T follicular helper cell (primary cell): ENCODE results near the gene RAMP3.
"Not testable (repeated sequence)": the region's sequence is repeated elsewhere in the genome, so short reads cannot be mapped to it uniquely, and the experiment has no call there.

Experiments
- DNase-seq: peaks from one replicate; pipeline ENCODE4 v3.0.0-alpha.2; 2020; ENCODE audit warnings: low read depth

Gene RAMP3

DNA sequence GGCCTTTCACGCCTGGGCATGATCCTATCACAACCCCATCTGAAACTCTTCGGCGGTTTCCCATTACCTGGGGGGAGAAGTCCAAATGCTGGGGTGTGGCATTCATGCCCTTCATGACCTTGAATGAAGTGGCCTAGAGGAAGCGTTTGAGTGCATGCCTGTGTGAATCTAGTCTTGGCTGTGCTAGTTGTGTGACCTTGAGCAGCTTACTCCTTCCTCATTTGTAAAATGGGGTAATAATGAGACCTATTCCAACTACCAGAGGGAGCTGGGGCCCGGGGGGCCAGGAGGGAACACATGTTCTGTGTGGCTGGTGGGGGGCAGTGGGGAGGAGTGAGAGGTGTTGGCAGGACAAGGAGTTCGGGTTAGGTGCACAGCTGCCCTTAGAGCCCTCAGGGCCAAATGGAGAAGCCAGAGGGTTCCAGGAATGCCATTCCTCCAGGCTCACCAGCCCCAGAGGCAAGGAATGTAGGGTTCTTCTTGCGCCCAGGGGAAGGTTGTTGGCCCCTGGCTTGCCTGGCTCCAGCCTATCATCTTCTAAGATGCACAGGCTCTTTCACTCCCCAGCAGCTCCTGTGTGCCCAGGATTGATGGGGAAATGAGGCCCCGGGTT lies 24.8 kb upstream of the RAMP3 start:
- DNase-seq = no peak

DNA sequence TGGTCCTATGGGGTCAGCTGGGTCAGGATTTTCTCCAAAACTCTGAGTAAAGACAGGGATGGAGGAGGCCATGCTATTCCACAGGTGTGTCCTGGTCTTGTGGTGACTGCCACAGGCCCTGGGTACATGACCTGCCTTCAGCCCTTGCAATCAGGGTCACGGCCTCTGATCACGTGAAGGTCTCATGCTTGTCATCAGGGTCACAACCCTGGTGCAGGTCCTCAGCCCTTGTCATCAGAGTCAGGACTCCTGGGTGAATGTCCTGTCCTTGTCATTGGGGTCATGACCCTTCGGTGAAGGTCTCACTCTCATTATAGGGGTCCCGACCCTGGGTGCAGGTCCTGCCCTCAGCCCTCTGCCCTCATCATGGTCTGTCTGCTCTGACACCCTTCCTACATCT lies 24.2 kb upstream of the RAMP3 start:
- no peak for DNase-seq

DNA sequence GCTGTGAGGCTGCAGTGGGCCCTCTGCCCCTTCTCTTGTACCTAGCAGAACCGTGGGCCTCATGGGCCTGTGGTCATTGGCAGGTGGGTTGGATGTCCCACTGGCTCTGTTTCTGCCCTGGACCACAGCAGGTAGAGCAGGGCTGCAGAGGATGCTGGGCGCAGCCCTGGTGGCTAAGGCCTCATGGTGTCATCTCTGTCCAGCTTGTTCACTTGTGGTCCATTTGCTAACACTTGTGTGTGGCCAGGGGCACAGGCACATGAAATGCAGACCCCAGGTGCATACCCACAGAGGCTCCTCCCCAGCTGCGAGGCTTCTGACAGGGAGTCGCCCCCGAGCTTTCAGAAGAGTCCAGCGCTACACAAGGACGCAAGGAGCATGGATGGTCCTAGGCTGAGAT lies 23.7 kb upstream of the RAMP3 start:
- no peak for DNase-seq

DNA sequence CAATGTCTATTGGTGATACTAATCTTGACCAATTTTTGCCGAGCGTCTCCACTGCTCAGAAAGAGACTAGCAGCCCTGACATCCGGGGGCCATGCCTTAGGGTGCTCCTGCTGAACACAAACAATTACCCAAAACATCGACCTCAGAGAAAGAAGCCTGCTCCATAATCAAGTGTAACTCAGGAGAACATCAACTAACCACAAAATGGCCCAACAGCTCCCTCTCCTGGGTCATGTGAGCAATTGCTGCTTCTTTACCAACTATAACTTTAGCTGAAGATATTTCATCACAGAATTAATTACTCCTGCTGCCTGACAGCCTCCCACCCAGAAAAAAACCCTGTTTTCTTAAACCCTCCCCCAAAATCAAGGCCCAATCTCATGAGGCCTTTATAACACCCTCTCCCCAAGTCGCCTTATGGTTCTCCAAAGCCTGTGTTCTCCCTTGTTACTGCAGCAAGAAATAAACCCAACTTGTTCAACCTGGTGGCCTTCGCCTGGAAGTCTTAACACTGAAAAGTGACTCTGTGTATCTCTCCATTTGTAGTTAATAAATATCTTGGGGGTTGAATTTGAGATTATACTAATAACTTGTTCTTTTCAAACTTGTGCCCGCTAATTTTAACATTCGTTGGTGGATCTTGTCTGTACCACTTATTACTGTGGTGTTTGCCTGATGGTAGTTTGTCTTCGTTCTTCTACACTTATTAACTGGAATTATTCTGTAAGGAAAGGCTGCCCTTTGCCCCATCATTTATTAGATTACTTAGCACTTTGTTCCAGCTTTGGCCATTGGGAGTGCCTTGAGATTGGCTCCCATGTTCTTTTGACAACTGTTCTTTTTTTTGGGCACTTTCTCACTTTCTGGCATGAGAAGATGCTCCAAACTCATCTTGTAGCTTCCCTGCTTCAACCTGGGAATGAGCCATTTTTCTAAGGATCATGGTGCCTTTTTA lies 21.2 kb upstream of the RAMP3 start:
- peak; percentile 45 for DNase-seq

DNA sequence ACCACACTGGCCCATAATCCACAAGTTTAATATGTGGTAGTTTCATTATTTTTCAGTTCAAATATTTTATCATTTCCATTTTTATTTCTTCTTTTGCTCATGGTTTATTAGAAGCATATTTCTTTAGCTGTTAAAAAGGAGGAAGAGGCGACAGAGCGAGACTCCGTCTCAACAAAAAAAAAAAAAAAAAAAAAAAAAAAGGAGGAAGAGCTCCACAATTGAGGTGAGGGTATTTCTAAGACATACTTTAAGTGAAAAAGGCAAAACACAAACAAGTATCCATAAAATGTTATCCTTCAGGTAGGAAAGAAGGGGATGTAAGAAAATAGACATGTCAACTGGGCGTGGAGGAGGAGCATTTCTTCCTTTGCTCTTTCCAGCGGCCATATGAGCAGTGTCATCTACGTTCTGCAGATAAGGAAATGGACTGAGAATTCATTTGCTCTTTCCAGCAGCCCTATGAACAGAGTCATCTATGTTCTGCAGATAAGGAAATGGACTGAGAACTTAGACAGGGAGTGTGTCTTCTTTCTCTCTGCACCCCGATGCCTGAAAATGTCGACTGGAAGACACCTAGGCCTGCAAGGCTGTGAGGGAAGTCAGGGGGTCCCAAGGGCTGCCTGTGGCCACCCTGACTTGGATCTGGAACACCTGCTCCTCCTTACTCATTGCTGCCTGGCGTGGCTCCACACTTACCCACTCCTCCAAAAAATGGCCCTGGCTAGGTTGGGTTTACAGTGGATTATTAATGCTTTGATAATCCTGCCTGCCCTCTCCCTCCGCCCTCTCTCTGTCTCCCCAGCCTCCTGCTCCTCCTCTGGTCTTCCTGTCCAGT lies 18.9 kb upstream of the RAMP3 start:
- DNase-seq = no peak

DNA sequence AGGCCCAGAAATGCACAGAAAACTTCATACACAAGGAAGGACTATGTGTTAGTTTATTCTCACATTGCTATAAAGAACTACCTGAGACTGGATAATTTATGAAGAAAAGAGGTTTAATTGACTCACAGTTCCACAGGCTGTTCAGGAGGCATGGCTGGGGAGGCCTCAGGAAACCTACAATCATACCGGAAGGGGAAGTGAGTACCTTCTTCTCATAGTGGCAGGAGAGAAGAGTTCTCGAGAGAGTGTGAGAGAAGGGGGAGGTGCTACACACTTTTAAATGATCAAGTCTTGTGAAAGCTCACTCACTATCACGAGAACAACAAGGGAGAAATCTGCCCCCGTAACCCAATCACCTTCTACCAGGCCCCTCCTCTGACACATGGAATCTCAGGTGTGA lies 16.8 kb upstream of the RAMP3 start:
- DNase-seq = no peak

DNA sequence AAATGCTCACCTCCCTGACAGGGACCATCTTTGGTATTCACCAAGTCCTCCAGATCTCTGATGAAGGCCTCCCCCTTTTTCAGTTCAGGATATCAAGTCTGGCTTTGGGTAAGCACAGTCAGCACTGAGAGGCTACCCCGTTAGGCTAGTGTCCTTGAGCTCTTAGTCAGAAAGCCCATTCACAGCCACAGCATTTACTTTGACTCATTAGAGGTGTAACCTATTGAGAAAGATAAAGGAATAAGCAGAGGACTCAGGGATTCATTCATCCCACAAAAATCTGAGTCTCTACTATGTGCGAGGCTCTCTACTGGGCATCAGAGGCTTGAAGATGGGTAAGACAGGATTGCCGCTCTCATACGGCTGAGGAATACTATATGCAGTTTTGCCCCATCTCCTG lies 14.0 kb upstream of the RAMP3 start:
- DNase-seq = no peak

DNA sequence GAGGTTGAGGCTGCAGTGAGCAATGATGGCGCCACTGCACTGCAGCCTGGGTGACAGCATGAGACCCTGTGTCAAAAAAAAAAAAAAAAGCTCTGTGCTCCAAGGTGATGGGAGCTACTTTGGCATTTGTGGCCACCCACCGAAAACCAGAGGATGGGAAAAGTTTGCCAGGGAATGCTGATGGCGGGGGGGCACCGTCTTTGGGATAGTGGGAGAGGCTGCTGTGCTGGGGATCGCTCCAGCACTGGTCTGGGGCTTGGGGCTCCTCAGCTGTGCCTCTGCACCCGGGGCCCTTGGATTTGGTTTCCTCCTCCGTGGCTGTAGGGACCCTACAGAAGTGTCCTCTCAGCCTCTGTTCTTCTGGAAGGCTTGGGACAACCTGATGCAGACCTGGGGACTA lies 11.7 kb upstream of the RAMP3 start:
- no peak for DNase-seq

DNA sequence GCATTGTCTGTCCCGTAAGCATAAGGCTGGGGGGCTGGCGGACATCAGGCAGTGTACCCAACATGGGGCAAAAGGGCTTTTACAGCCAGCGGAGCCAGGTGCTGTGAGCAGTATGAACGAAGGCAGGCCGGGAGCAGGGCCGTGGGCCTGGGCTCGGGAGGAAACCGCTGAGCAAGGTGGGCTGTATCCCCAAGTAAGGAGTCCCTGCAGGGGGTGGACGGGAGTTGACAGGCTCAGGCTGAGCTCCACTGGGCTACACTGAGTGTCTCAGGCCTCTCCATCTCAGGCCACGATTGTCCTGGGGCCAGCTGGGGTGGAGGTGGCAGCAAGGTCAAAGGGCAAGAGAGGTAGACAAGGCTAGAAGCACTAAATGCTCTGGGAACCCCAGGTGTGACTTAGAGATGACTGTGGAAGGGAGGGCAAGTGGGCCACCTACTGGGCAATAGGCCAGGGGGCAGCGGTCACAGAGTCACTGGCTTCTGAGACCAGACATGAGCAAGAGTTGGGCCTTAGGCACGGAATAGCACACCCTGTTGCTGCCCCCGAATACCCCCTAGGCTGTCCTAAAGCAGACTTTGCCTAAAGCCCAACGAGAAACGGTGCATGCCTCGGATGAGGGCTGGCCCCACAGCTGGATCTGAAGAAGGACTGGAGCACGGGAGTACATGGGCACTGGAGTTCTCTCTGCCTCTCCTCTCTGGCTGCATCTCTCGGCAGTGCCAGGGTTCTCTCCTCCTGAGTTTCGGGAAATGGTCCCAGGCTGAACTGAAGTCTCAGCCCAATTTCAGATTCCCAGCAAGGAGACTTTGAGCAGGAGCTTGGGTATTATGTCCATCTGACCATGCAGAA lies 10.8 kb upstream of the RAMP3 start:
- no peak for DNase-seq

DNA sequence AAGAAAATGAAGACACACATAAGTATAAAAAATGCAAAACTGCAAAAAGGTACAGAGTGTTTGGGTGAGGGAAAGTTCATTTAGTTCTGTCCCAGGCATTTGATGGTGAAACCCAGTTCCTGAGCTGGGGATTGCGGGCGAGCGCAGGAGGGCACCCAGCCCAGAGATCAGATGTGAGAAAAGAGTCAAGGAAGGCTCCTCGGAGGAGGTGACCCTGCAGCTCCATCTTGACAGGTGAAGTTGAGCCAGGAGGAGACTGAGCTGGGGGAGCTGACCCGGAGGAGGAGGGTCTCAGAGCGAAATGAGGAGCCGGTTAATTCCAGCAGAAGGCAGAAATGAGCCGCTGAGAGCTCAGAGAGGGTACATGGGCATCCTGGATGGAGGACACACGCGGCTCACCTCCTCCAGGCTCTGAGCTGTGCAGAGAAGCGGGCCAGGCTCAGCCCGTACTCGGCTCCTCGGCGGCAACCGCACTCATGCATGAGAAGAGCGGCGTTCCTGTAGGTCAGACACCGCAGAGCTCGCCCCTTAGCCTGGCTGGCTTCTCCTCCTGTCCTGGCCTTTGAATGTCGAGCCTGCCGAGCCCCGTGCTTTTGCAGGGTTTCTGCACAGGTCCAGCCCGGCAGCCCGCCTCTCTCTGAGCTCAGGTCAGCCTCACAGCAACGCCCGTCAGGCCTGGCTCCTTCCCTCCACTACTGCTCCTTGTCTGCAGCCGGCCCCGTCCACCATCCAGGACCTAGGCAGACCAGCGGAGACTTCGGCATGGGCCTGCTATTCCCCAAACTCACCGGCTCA lies 9.5 kb upstream of the RAMP3 start:
- no peak for DNase-seq

DNA sequence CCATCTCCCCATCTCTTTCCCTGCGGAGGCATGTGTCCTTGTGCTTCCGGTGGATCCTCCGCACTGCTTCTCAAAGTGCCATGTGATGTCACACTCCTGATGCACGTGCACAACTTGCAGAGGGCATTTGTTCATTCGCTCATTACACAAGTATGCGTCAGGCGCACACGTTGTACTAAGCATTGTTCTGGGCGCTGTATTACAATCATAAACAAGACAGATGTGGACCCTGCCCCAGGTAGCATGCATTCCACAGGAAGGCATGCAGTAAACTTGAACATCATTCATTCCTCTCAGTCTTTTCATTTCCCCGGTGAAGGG lies 9.0 kb upstream of the RAMP3 start:
- DNase-seq = no peak

DNA sequence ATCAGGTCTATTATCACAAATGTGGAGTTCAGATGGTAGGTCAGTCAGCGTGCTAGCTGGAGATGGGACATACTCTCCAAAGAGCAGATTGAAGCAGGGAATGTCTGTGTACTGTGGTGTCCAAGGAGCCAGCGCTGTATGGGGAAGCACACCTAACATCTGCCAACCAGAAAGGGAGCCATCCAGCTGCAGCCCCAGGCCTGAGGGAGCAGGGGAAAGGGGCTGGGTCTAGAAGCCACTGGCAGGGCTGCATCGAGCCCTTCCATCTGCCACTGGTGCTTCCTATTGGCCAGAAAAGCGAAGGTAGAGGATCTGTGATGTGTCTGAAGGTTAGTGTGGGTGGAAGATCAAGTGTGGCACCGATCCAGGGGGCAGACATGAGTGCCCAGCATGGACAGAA lies 8.0 kb upstream of the RAMP3 start:
- DNase-seq = no peak

DNA sequence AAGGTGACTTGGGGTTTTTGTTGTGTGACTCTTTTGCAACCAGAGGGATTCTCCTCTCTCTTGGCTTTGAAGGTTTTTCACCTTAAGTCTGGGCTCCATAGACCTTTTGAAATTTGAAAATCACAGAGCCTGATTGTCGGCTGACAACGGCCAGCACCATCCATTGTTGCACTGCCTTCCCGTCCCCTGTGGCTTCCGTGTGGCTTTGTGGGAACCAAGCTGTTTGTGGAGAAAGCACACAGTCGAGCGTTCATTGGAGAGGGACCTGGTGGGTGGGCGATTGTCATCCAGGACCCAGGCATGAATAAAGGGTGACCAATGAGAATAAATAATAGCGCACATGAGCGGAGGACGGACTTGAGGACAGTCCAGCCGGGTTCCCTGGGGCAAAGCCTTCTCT lies 7.4 kb upstream of the RAMP3 start:
- no peak for DNase-seq

DNA sequence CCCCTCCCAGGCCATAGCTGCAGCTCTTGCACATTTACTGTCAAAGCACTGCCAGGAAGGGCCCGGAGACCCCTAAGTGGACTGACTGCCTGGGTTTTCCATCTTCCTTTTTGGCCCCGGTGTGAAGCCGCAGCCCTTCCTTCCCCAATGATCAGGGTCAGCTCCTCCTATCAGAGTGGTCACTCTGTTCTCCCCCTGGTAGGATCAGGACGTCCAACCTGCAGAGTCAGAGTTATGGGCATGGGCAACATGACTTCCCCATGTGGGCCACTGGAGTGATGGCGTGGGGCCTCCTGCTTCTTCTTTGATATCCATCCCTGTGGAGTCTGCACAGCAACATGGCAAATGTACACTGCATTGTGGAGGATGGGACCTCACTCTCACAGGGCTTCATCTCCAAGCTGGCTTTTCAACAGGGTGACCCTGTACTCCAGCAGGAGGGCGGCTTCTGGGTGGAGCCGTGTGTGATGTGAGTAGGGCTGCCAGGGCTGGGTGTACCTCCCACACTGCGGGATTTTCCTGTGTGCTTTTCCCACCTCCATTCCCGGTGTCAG lies 6.4 kb upstream of the RAMP3 start:
- no peak for DNase-seq

DNA sequence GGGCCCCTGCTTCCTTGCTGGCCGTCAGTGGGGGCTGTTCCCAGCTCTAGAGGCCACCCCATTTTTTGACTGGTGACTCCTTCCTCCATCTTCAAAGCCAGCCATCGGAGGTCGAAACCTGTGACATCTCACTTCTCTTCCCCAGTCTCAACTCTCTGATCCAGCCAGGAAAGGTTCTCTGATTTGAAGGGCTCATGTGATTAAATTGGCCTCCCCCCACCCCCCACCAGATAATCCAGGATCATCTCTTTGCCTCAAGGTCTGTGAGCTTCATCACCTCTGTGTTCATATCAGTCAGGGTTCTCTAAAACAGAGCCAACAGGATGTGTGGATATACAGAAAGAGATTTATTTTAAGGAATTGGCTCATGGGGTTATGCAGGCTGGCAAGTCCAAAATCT lies 5.6 kb upstream of the RAMP3 start:
- no peak for DNase-seq

DNA sequence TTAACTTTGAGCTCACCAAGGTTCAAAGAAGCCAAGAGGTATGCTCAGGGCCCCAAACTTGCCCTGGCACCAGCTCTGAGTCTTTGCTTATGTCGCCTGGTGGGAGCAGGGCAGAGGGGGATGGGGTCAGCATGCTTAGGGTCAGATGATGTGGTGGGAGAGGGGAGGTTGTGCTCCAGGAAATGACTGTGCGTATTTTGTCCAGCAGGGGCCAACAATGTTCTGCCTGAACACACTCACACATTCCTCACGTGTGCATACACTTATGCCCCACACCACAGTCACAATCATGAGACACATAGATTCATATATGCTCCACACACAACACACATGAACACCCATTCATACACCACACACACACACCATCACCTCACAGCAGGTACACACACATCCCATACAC lies 4.4 kb upstream of the RAMP3 start:
- DNase-seq = no peak

DNA sequence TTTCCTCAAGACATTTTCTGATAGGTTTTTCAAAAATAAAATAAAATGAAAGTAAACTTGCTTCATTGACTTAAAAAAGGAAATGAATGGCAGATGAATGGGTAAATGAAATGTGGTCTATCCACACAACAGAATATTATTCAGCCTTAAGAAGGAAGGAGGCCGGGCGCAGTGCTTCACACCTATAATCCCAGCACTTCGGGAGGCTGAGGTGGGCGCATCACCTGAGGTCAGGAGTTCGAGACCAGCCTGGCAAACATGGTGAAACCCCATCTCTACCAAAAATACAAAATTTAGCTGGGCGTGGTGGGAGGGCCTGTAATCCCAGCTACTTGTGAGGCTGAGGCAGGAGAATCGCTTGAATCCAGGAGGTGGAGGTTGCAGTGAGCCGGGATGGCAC lies 3.7 kb upstream of the RAMP3 start:
- not testable (repeated sequence) for DNase-seq

DNA sequence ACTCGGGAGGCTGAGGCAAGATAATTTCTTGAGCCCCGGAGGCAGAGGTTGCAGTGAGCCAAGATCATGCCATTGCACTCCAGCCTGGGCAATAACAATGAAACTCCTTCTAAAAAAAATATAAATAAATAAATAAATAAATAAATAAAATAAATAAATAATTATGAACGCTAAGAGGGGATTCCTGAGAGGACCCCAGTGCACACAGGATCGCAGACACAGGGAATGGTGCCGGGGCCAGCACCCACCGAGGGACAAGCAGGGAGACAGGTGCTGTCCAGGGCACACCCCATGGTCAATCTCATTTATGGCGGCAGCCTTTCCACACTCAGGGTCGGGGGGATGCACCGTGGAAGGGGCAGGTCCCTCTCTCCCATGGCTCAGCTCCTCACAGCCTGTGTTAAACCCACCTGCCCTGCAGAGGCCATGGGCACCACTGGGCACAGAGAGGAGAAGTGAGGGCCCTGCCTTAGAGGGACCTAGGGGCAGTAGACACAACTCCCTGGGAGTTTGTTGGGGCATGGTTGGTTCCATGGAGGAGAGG lies 2.2 kb upstream of the RAMP3 start:
- DNase-seq = no peak

DNA sequence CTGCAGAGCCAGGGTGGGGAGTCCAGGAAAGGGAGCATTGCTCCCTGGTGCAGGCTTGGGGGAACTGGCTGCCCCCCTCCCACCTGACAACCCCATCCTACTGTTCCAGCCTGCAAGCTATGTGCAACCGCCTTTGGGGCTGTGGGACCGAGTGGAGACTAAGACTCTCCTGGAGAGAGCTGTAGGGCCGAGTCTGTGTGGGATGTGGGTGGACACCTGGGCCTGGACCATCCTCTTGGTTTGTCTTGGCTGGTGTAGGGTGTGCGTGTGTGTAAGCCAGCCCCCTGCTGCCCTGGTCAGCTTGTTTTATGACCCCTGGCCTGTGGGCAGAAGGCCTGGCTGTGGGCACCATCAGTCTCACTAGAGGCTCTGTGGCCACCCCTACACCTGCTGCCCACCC lies 1.6 kb upstream of the RAMP3 start:
- DNase-seq = no peak

DNA sequence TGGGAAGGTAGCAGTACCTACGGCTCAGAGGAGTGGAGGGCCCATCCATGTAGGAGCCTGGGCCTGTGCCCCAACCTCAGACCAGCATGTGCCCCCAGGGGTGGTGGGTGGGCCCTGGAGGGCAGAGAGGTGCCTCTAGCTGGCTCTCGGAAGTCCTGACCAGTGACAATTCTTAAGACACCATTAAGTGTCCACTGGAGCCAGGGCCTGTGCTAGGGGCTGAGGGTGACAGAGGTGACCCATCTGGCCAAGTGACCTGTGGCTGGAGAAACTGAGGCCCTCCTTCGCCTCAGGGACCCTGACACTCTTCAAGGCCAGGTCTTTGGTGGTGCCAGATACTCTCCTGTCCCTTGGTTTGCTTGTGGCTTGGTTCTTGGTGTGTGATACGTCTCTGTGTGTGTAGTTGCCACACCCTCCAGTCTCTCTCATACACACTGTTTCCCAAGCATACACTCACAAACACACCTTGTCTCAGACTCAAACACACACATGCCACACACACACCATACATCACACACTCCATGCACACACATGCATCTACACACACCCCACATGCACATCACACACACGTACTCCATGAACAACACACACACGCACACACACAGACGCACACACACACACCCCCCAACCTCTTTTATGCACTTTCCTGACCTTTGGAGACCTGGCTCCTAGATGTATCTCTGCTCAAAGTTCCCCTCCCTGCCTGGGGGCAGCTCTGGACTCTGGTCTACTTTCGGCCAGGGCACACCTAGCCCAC lies 897 bp upstream of the RAMP3 start:
- DNase-seq = no peak
